Naive thymus-derived CD4-positive, alpha-beta T cell (primary cell): ENCODE data around the gene SMARCD2. TPM values are rescaled to one million over a fixed set of nuclear protein-coding genes. Genes with fewer than 3 reads are reported as not detected.
"Not testable (repeated sequence)": the region's sequence is repeated elsewhere in the genome, so short reads cannot be mapped to it uniquely, and the experiment has no call there.

Source experiments
- ATAC-seq: fragments of 150-1000 bp; cut with Tn5 transposase; 2 replicates; pipeline ENCODE4 v1.10.0; 2021; ENCODE audit warnings: mild to moderate bottlenecking, moderate library complexity
- CTCF ChIA-PET: fragments of 350-600 bp; sonication (Branson Sonifier 250); formaldehyde crosslinking; loops from one replicate; lab custom pipeline; 2021; ENCODE audit warnings: antibody characterized with exemption; lab: Charles Lee
- POLR2A ChIA-PET: fragments of 350-600 bp; sonication (Branson Sonifier 250); formaldehyde crosslinking; loops from one replicate; lab custom pipeline; 2021; ENCODE audit warnings: antibody characterized with exemption, inconsistent platforms; lab: Charles Lee
- DNase-seq, 9 donors: peaks; one replicate each; pipeline versions ENCODE4 v3.0.0 to v3.0.0-alpha.2; 2020 to 2022; ENCODE audit warnings: mixed read lengths in 1 of 9
- H3K27ac ChIP-seq: one replicate; pipeline ENCODE4 v1.7.0; 2013; ENCODE audit warnings: mild to moderate bottlenecking, low read depth, low read length, moderate library complexity
- H3K27me3 ChIP-seq, 2 donors: one replicate each; pipeline ENCODE4 v1.7.0; 2013; ENCODE audit warnings: low read length in 2 of 2, mild to moderate bottlenecking in 2 of 2, moderate library complexity in 2 of 2; ENCODE audit not compliant: control insufficient read depth in 2 of 2, insufficient read depth in 2 of 2
- H3K36me3 ChIP-seq, 3 experiments: 1 replicate in 2 of 3; 2 replicates in 1 of 3; pipeline ENCODE4 v1.7.0; 2013; ENCODE audit warnings: low read length in 3 of 3, mild to moderate bottlenecking in 3 of 3, moderate library complexity in 1 of 3; ENCODE audit not compliant: insufficient read depth in 3 of 3, control insufficient read depth in 2 of 3
- H3K4me1 ChIP-seq, 2 donors: one replicate each; pipeline ENCODE4 v1.7.0; 2013; ENCODE audit warnings: low read length in 2 of 2, mild to moderate bottlenecking in 2 of 2, moderate library complexity in 1 of 2; ENCODE audit not compliant: control insufficient read depth in 2 of 2, insufficient read depth in 2 of 2
- H3K4me3 ChIP-seq: 2 replicates; pipeline ENCODE4 v1.7.0; 2013; ENCODE audit warnings: mild to moderate bottlenecking, low read length
- H3K9me3 ChIP-seq, 3 experiments: 1 replicate in 2 of 3; 2 replicates in 1 of 3; pipeline ENCODE4 v1.7.0; 2013; ENCODE audit warnings: low read length in 3 of 3; ENCODE audit not compliant: control insufficient read depth in 2 of 3
- H3K27ac Mint-ChIP-seq, 9 donors: one replicate each; pipeline ENCODE4 v1.8.0; 2020 to 2022; ENCODE audit warnings: mixed read lengths in 9 of 9, mild to moderate bottlenecking in 8 of 9, moderate library complexity in 5 of 9, inconsistent platforms in 2 of 9
- H3K27me3 Mint-ChIP-seq, 5 donors: one replicate each; pipeline ENCODE4 v1.8.0; 2021 to 2022; ENCODE audit warnings: mixed read lengths in 5 of 5, mild to moderate bottlenecking in 1 of 5
- H3K36me3 Mint-ChIP-seq, 5 donors: one replicate each; pipeline ENCODE4 v1.8.0; 2020 to 2022; ENCODE audit warnings: mixed read lengths in 5 of 5, mild to moderate bottlenecking in 3 of 5, inconsistent platforms in 1 of 5
- H3K4me1 Mint-ChIP-seq, 7 donors: one replicate each; pipeline ENCODE4 v1.8.0; 2020 to 2022; ENCODE audit warnings: mixed read lengths in 7 of 7, mild to moderate bottlenecking in 3 of 7, inconsistent platforms in 1 of 7
- H3K4me3 Mint-ChIP-seq, 10 donors: one replicate each; pipeline ENCODE4 v1.8.0; 2020 to 2022; ENCODE audit warnings: mild to moderate bottlenecking in 10 of 10, mixed read lengths in 10 of 10, moderate library complexity in 6 of 10, inconsistent platforms in 2 of 10
- H3K9me3 Mint-ChIP-seq, 11 donors: one replicate each; pipeline ENCODE4 v1.8.0; 2020 to 2022; ENCODE audit warnings: mixed read lengths in 11 of 11, mild to moderate bottlenecking in 4 of 11, inconsistent platforms in 1 of 11, moderate library complexity in 1 of 11
- intact Hi-C, 2 donors: fragments of 100-400 bp; cut with micrococcal nuclease; formaldehyde crosslinking; loops; one replicate each; pipeline ENCODE4 v1.15.1; 2023
- polyA plus RNA-seq, 2 donors: library from polyadenylated mRNA; unstranded; fragments of 300-500 nt; fragmentation: Illumina TruSeq; gene quantifications; one replicate each; pipeline ENCODE4 v1.2.3, GENCODE V29; 2021
- total RNA-seq, 6 experiments: library from RNA in 5 of 6; stranded (reverse) in 5 of 6; gene quantifications; 1 replicate in 5 of 6; 2 replicates in 1 of 6; pipeline ENCODE4 v1.2.3 and lab custom pipeline; 2021 to 2026

Gene SMARCD2
- total and polyA plus RNA-seq, 7 experiments from 2014 or later: 61.5 to 148 (median 109) TPM

GRCh38 chr17:63871646-63872365 is 29.3 kb upstream of the SMARCD2 start:
- H3K27ac ChIP-seq, H3K4me1 Mint-ChIP-seq, H3K27ac Mint-ChIP-seq, H3K27me3 ChIP-seq, intact Hi-C loops, H3K4me1 ChIP-seq, DNase-seq, H3K4me3 Mint-ChIP-seq, POLR2A ChIA-PET, H3K4me3 ChIP-seq, H3K9me3 Mint-ChIP-seq, CTCF ChIA-PET, H3K9me3 ChIP-seq, ATAC-seq, H3K36me3 ChIP-seq, H3K36me3 Mint-ChIP-seq: not testable (repeated sequence)
- H3K27me3 Mint-ChIP-seq: peaks cover 0 to 14% (median 0%) of the 10 kb centered on the region in 5 donors

GRCh38 chr17:63870292-63870665 is 27.8 kb upstream of the SMARCD2 start:
- ATAC-seq, H3K27me3 ChIP-seq, H3K27ac ChIP-seq, H3K9me3 ChIP-seq, POLR2A ChIA-PET, H3K27ac Mint-ChIP-seq, DNase-seq, H3K4me1 ChIP-seq, H3K4me3 ChIP-seq, H3K36me3 Mint-ChIP-seq, CTCF ChIA-PET, H3K9me3 Mint-ChIP-seq, H3K4me3 Mint-ChIP-seq, intact Hi-C loops, H3K36me3 ChIP-seq: not testable (repeated sequence)
- Mint-ChIP-seq H3K27me3 (peaks cover 0 to 20% (median 0%) of the 10 kb centered on the region in 5 donors), H3K4me1 (peaks cover 0 to 11% (median 5%) of the 10 kb centered on the region in 7 donors)

- intact Hi-C loops, POLR2A ChIA-PET, H3K27ac ChIP-seq, DNase-seq, H3K4me3 ChIP-seq, H3K36me3 ChIP-seq, H3K9me3 Mint-ChIP-seq, H3K4me1 Mint-ChIP-seq, CTCF ChIA-PET, H3K4me1 ChIP-seq, H3K27me3 ChIP-seq, ATAC-seq, H3K36me3 Mint-ChIP-seq, H3K4me3 Mint-ChIP-seq, H3K27ac Mint-ChIP-seq, H3K9me3 ChIP-seq: not testable (repeated sequence)
- H3K27me3 Mint-ChIP-seq: peaks cover 0 to 20% (median 0%) of the 10 kb centered on the region in 5 donors
Measured at GRCh38 chr17:63869491-63870291, 27.2 kb upstream of the SMARCD2 start.

GRCh38 chr17:63866625-63867024 is 24.1 kb upstream of the SMARCD2 start:
- ATAC-seq, H3K27ac Mint-ChIP-seq, H3K4me3 ChIP-seq, H3K9me3 Mint-ChIP-seq, H3K9me3 ChIP-seq, H3K27me3 ChIP-seq, intact Hi-C loops, H3K27ac ChIP-seq, DNase-seq, H3K36me3 Mint-ChIP-seq, H3K4me1 Mint-ChIP-seq, H3K4me1 ChIP-seq, H3K4me3 Mint-ChIP-seq, H3K36me3 ChIP-seq: not testable (repeated sequence)
- peaks cover 0 to 27% (median 0%) of the 10 kb centered on the region in 5 donors for H3K27me3 Mint-ChIP-seq
- CTCF ChIA-PET: interaction anchor here (1.2 to 1.7 kb wide), 3 partner anchors 14 to 38 kb away, joined by 3 to 6 read pairs (median 4); no protein-coding TSS in a partner anchor
- POLR2A ChIA-PET: interaction anchor here (1.4 kb wide), 1 partner anchor 23 kb away, joined by 8 read pairs; no protein-coding TSS in a partner anchor

GRCh38 chr17:63859257-63859656 is 16.8 kb upstream of the SMARCD2 start:
- H3K36me3 Mint-ChIP-seq: no peaks in the 10 kb centered on the region
- no peak overlapping the region for H3K4me3 Mint-ChIP-seq
- no peaks in the 10 kb centered on the region for H3K4me1 ChIP-seq
- no peaks in the 10 kb centered on the region for H3K4me1 Mint-ChIP-seq
- H3K9me3 Mint-ChIP-seq: no peaks in the 10 kb centered on the region
- no peaks in the 10 kb centered on the region for H3K27me3 ChIP-seq
- H3K27ac Mint-ChIP-seq: no peak overlapping the region
- H3K36me3 ChIP-seq: no peaks in the 10 kb centered on the region
- no peaks in the 10 kb centered on the region for H3K9me3 ChIP-seq
- no peak overlapping the region for H3K27ac ChIP-seq
- no peak for ATAC-seq
- CTCF ChIA-PET: interaction anchor here (1.1 to 4.8 kb wide), 2 partner anchors 11 to 21 kb away, joined by 3 to 17 read pairs; no protein-coding TSS in a partner anchor
- intact Hi-C loops: no loop called here
- H3K27me3 Mint-ChIP-seq: peaks cover 0 to 38% (median 0%) of the 10 kb centered on the region in 5 donors
- no peak overlapping the region for H3K4me3 ChIP-seq
- no peak for DNase-seq
- POLR2A ChIA-PET: interaction anchor here (1.1 kb wide), 2 partner anchors 17 to 28 kb away, joined by 3 to 4 read pairs; no protein-coding TSS in a partner anchor

- H3K27me3 ChIP-seq, CTCF ChIA-PET, H3K27ac ChIP-seq, intact Hi-C loops, H3K27ac Mint-ChIP-seq, H3K36me3 Mint-ChIP-seq, DNase-seq, H3K4me3 Mint-ChIP-seq, H3K4me1 Mint-ChIP-seq, ATAC-seq, H3K9me3 ChIP-seq, H3K36me3 ChIP-seq, H3K4me3 ChIP-seq, H3K4me1 ChIP-seq, POLR2A ChIA-PET, H3K9me3 Mint-ChIP-seq: not testable (repeated sequence)
- H3K27me3 Mint-ChIP-seq: peaks cover 0 to 48% (median 0%) of the 10 kb centered on the region in 5 donors
Measured at GRCh38 chr17:63856425-63856824, 13.9 kb upstream of the SMARCD2 start.
